GM18519 (cell line): ENCODE measurements around the gene FFAR1.

ENCODE experiments used
- ATAC-seq: cut with Tn5 transposase; IDR thresholded peaks from one replicate; pipeline ENCODE4 v1.9.1; 2021; ENCODE audit warnings: mild to moderate bottlenecking, moderate library complexity; ENCODE audit not compliant: unreplicated experiment, low FRiP score

Gene FFAR1

DNA sequence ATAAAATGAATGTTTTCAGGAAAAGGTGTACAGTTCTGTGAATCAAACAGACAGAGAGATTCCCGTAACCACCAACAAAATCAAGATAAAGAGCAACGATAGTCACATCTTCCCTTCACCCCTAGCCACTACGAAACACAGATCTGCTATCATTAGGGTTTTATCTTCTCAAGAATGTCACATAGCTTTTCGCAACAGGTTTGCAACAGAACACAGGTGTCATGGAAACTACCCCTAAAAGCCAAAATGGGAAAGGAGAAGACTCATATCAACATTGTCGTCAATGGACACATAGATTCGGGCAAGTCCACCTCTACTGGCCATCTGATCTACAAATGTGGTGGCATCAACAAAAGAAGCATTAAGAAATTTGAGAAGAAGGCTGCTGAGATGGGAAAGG, 34.2 kb downstream of the FFAR1 start:
- ATAC-seq = no peak

DNA sequence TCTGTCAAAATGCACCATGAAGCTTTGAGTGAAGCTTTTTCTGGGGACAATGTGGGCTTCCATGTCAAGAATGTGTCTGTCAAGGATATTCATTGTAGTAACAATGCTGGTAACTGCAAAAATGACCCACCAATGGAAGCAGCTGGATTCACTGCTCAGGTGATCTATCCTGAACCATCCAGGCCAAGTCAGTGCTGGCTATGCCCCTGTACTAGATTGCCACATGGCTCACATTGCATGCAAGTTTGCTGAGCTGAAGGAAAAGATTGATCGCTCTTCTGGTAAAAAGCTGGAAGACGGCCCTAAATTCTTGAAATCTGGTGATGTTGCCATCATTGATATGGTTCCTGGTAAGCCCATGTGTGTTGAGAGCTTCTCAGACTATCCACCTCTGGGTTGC, 35.8 kb downstream of the FFAR1 start:
- no peak for ATAC-seq

GRCh38 chr19:35388277-35389054, 40.8 kb downstream of the FFAR1 start:
- ATAC-seq = no peak

DNA sequence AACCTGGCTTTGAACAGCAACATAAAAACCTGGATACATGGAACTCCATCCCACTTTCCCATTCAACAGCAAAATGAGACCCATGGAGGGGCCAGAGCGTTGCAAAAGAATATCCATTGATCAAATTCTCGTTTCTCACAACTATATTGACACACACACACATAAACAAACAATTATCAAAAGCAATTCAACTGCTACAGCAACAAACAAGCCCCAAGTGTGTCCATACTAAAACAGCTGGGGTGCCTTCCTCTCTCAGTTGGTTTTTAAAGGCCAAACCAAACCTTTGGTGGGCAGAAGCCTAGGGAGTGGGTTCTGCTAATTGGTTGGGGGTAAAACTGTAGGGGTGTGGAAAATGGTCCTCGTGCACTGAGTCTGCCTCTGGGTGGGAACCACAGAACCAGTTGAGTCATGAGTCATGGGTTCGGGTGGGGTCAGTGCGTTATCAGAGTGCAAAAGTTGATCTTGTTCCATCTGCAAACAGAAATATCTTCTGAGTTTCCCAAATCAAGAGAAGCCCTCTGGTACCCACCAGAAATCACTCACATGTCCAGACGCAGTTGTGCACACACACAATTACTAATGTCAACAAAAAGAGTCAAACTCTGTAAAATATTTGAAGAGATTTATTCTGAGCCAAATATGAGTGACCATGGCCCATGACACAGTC, 41.6 kb downstream of the FFAR1 start:
- ATAC-seq = no peak

- no peak for ATAC-seq
These were observed 45.3 kb downstream of the FFAR1 start for GRCh38 chr19:35392742-35393715.

GRCh38 chr19:35395382-35396199, 47.9 kb downstream of the FFAR1 start:
- ATAC-seq = no peak

DNA sequence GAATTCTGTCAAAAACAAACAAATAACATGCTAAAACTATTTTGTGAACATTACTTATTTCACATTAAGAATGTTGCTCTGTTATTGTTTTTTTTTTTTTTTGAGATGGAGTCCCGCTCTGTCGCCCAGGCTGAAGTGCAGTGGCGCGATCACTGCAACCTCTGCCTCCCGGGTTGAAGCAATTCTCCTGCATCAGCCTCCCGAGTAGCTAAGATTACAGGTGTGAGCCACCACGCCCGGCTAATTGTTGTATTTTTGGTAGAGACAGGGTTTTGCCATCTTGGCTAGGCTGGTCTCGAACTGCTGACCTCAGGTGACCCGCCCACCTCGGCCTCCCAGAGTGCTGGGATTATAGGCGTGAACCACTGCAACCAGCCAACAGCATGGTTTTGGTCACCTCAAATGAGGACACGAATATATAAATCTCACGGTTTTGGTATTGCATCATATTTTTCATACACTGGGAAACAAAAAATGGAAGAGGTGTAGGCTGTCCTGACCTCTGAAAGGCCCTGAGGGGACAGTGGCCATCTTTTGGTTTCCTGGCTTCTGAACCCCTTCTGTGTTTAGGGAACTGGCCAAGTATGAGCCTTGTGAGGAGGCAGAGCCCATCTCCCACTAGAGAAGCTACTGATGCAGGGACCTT, 48.7 kb downstream of the FFAR1 start:
- no peak for ATAC-seq

GRCh38 chr19:35397064-35397463, 49.4 kb downstream of the FFAR1 start:
- ATAC-seq = no peak
